HG03457 (cell line): Measurements from ENCODE around the gene DNAJC3.
"Not testable (repeated sequence)": the region's sequence is repeated elsewhere in the genome, so short reads cannot be mapped to it uniquely, and the experiment has no call there.

ENCODE experiments used
- ATAC-seq: cut with Tn5 transposase; IDR thresholded peaks from one replicate; pipeline ENCODE4 v1.9.1; 2021; ENCODE audit warnings: moderate number of reproducible peaks; ENCODE audit not compliant: unreplicated experiment

DNAJC3 gene

DNA sequence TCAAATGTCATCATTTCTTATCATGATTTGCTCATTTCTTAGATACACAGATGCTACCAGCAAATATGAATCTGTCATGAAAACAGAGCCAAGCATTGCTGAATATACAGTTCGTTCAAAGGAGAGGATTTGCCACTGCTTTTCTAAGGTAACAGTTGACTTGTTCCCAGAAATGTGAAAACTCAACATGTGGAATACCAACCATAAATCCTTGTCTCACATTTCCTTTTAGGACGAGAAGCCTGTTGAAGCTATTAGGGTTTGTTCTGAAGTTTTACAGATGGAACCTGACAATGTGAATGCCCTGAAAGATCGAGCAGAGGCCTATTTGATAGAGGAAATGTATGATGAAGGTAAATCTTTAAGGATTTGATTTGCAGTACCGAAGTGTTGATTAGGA lies 86.7 kb downstream of the DNAJC3 start:
- no peak for ATAC-seq

DNA sequence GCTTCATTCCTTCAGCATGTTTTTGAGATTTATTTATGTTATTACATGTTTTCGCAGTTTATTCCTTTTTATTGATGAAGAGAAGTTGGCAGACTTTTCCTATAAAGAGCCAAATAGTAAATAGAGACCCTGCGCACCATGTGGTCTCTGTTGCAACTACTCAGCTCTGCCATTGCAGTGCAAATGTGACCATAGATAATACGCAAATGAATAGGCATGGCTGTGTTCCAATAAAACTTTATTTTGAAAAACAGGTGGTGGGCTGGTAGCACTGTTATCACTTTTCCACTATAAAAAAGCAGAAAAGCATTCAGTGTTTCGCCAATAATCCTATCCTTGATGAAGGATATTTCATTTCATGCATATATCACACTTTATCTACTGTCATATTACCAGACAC lies 95.0 kb downstream of the DNAJC3 start:
- ATAC-seq: no peak

DNA sequence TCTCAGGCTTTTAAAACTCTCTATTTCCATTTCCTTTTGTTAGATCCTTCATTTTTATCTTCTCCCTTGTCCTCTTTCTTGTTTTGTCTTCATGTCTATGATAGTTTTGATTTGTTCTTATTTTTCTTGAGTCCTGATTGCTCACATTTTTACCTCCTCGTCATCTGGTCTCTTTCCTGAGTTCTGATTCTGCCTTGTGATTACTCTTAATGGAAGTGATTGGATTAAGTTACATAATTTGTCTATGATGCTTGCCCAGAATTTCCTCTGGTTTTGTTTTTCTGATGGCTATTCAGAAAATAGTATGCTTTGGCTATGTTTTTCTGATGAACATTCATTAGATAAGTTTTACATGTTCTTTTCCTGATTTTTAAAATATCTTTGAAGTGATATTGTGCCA lies 102.6 kb downstream of the DNAJC3 start:
- ATAC-seq: no peak

DNA sequence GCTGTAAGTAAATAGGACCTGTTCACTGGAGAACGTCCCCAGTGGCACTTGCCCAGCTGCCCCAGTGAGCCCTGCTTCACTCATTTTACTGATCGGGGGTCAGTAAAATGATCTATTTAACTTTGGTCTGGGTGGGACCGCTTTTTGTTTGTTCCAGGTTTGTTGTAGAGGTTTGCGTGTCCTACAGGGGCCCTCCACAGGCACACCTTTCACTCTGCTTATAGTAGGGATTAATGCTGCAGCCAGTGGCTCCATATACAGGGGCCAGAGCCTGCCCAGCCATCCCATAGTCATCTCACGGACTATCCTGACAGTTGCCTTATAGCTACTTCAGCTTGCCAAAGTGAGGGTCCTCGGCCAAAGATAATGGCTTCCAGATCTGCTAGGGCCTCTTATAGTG lies 104.1 kb downstream of the DNAJC3 start:
- no peak for ATAC-seq

DNA sequence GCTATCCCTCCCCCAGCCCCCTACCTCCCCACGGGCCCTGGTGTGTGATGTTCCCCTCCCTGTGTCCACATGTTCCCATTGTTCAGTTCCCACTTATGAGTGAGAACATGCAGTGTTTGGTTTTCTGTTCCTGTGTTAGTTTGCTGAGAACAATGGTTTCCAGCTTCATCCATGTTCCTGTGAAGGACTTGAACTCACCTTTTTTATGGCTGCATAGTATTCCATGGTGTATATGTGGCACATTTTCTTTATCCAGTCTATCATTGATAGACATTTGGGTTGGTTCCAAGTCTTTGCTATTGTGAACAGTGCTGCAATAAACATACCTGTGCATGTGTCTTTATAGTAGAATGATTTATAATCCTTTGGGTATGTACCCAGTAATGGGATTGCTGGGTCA lies 105.0 kb downstream of the DNAJC3 start:
- ATAC-seq: not testable (repeated sequence)

DNA sequence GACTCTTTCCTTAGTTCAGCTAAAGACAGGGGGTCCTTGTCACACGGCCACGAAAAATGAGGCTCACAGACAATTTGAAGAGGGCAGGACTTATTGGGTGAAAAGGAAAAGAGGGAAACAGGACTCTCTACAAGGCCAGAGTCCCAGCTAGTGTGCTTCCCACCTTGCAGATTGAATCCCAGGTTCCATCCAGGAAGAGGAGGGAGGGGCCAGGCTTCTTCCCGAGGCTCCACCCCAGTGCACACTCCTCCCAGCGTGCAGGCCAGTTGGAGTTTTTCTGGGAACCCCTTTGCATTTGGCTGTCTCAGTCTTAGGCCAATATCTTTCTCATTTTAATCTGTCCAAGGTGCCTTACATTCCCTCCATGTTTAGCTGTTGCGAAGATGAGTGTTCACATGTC lies 106.8 kb downstream of the DNAJC3 start:
- ATAC-seq: no peak

DNA sequence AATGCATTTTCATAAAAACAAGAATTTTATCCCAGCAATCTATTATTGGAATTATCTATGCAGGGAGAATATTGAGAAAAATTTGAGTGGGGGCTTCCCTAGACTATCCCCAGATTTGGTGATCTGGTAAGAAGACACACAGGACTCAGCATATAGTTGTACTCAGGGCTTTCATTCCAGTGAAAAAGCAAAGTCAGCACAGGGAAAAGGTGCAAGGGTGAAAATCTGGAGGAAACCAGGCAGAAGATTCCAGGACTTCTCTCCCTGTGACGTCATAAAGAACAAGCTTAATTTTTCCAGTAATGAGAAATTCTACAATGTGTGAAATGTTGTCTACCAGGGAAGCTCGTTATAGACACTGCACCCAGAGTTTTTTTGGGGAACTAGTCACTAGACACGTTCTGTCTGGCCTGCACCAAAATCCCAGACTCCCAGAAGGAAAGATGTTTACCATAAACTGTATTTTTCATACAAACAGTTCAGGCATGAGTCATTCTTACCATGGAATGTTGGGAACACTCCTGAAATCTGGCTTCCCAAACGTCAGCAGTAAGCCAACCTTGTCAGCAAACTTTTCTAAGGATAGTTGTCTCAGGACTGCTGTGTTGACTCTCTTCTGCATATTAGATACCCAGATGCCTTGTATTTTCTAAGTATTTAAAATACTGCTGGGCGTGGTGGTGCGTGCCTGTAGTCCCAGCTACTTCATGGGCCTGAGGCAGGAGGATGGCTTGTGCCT lies 107.4 kb downstream of the DNAJC3 start:
- no peak for ATAC-seq

DNA sequence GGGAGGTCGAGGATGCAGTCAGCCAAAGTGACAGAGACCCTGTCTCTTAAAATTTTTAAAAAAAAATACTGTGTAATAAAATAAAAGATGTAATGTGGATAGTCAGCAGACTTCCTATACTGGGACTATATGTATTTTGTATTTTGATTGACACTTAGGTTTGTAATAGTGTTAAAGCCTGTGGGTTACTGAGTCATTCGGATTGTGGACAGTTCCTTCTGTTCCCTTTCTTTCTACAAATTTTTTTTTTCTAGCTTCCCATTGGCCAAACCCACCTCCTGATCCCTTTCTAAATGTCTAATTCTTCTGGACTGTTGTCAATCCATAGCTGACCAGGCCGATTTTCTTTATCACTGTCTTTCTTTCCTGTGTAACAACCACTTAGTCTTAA lies 108.0 kb downstream of the DNAJC3 start:
- ATAC-seq: no peak

DNA sequence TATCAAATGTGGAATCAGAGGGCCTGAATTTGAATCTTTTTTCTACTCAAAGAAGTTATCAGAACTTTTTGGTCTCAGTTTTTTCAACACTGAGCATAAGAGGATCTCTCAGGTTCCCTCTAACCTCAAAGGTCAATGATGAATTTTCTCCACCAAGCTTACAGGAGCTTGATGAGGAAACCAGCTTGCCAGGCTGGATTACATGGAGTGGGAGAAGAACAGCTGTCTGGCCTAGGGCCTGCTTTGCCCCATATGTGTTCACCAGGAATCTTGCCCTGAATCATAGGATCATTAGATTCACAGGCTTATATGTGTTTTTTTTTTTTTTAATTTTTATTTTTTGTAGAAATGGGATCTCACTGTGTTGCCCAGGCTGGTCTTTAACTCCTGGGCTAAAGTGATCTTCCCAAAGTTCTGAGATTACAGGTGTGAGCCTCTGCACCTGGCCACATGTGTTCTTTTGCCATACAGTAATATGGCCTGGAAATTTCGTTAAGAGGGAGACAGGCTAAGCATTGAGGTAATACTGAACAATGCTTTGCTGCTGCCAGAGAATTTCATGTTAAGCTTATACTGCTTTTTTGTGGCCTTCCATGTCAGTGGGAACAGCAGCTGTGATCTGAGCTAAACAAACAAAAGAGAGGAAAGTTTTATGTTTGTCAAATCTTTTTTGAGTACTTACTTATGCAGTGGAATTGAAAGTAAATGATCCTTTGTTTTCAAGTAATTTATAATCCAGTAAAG lies 110.6 kb downstream of the DNAJC3 start:
- ATAC-seq: no peak

DNA sequence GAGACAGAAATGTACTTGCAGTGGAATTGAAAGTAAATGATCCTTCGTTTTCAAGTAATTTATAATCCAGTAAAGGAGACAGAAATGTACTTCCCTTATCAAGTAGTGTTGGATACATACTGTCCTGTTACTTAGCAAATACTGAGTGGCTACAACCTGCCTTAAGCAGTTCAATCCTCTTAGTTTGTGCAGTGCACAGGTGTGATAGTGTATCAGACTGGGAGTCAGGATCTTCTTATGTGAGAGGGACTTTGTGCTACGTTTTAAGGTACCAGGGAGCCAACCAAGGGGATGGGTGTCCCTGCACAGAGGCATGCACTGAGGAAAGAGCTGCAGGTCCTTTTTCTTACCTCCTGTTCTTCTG lies 111.1 kb downstream of the DNAJC3 start:
- ATAC-seq: no peak

DNA sequence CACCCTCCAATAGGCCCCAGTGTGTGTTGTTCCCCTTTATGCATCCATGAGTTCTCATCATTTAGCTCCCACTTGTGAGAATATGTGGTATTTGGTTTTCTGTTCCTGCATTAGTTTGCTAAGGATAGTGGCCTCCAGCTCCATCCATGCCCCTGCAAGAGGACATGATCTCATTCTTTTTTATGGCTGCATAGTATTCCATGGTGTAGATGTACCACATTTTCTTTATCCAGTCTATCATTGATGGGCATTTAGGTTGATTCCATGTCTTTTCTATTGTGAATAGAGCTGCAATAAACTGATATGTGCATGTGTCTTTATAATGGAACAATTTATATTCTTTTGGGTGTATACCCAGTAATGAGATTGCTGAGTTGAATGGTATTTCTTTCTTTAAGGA lies 112.4 kb downstream of the DNAJC3 start:
- ATAC-seq: not testable (repeated sequence)

DNA sequence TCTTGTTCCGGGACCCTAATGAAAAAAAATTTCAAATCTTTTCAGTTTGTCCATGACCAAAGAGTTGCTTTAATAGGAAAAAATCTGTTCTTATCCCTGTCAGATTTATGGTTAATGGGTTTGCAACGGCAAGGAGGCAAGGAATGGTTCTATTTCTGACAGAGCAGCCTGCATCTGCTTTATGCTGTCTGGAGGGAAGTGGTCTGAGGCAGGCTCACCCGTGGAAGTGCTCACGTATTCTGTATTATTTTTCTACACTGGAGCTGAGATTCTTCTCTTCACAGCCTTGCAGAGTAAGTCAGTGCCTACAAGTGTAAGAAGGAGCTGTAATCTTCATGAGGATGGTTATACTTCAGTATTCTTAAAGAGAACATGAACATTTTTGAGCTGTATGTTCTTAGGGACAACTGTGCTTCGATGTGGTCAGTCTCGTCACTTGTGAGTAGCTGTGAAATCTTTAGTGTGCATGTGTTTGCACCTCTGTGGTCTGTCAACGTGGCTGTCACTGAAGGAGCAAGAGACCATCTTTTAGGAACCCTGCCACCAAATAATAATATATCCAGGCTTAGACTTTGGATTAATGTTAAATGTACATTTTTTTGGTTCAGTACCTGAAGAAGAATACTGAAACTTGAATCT lies 114.3 kb downstream of the DNAJC3 start:
- no peak for ATAC-seq

DNA sequence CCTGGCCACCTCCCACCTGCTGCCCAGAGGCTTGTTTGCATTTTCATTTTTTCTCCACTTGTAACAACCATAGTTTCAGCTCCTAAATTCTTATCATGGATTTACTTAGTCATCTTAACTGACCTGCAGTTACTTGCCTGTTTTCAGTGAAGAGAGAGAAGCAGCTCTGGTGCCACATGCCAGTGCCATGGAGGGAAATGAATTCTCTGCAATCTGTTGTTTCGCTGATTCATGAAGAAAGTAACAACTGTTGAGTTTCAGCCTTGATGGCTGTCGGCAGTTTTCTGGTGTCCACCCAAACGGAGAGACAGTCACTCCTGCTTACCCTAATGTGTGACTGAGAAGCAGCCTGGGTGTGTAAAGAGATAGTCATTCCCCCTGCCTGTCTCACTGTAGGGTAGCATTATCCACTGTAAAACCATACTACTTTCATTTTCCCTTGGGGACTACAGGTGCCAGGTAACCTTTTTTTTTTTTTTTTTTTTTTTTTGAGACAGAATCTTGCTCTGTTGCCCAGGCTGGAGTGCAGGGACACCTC lies 116.1 kb downstream of the DNAJC3 start:
- no peak for ATAC-seq

DNA sequence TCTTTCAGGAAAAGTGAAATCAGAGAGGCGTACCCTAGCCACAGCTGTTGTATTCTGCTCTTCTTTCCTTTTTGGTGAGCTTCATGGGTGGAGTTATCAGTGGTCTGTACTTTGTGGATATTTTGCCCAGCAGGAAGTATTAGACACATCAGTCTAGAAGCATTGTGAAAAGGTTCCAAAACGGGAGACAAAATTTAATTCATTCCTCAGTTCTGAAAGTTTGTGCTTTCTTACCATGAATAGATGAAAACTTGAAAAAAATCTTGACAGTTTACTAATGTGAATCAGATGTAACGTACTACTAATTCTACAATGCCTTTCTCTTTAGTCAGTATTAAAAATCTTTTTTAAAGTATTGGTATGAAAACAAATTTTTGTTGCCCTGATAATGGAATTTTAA lies 116.8 kb downstream of the DNAJC3 start:
- no peak for ATAC-seq

DNA sequence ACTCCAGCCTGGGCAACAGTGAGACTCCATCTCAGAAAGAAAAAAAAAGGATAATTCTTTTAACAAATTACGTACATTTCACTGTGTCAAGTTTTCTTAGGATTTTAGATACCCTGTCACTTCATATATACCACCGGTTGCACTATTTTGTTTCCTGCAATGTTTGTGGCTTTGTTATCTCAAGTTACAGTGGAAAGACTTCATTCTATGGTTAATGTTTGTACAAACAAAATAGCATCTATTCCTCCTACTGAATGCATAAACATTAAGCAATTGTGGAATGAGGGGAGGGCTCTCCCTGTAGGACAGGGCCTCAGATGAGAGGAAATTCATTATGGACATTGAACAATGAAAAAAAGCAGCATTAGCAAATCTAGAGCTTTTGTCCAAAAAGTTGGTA lies 120.1 kb downstream of the DNAJC3 start:
- ATAC-seq: no peak

DNA sequence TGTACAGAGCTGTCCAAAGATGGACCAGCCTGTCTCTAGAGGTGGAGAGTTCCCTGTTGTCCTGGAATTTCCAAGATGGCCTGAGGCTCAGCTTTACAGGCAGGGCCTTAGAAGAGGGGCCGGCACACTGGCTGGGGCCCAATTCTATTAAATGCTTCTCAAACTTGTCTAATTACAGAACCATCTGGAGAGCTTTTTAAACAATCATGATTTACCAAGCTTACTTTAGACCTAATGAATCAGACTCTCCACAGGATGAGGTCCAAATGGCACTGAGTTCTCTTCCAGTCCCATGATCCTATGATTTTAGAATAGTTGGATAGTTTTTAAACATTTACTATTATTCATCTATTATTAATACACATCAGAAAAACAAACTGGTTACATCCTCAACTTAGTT lies 123.5 kb downstream of the DNAJC3 start:
- ATAC-seq: no peak

DNA sequence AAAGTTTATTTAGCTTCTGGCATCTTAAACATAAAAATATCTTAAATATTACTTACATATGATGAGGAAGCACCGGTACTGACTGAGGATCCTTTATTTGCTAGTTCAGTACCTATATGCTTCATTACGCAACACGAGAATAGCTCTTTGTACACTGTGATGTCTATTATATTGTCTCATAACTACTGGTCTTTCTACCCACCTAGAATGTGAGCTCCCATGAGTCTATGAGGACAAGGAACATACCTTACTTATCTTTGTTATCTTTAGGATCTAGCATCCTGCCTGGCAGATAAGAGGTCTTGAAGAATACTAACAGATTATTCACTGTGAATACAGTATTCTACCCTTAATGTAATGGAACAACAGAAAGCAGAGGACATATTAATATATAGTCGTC lies 124.9 kb downstream of the DNAJC3 start:
- no peak for ATAC-seq

DNA sequence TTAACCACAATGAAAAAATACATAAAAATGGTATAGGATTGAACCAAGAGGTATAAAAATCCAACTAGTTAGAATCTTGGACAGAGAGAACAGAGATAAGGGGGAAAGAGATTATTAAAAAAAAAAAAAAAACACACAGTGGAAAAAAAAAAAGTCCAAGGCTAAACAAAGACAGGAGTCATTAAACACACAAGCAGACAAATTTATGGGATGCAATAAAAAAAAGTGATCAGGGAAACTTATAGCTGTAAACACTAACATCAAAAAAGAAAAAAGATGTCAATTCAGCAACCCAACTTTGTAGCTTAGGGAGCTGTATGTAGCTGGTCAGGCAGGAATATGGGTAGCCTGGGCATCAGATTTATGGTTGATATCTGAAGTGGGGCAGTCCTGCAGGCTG lies 129.0 kb downstream of the DNAJC3 start:
- no peak for ATAC-seq

DNA sequence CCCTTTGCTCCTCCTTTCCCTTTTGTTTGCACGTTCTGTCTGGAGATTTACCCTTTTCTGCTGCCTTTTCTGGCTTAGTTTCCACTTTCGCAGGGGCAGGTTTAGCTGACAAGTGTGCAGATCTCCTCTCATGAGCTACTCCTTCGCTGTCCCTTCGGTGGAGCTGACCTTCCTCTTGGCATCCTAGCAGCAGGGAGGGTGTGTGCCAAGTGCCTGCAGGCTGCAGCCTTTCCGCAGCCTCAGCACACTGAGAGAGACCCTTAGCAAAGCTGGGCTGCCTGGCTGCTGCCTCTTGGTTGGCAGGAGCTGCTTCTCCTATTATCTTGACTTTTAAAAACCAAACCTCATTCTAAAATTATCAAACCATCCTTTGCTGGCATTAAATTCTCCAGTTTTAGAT lies 132.5 kb downstream of the DNAJC3 start:
- no peak for ATAC-seq

DNA sequence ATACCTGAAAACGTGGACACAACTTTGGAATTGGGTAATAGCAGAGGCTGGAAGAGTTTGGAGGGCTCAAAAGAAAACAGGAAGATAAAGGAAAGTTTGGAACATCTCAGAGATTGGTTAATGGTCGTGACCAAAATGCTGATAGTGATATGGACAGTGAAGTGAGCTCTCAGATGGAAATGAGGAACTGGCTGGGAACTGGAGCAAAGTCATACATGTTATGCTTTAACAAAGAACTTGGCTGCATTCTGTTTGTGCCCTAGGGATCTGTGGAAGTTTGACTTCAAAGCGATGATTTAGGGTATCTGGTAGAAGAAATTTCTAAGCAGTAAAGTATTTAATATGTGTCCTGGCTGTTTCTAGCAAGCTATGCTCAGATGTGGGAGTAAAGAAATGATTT lies 136.2 kb downstream of the DNAJC3 start:
- ATAC-seq: no peak

DNA sequence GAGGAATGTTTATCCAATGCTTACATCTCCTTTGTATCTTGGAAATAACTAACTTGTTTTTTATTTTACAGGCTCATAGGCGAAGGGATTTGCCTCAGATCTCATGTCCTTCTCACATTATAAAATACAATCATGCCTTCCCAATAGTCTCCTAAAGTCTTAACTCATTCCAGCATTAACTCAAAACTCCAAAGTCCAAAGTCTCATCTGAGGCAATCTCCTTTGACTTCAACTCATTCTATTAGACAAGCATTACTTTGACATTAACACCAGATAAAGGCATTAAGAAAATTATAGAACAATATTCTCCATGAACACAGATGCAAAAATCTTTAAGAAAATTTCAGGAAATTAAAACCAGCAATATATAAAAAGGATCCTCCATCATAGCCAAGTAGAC lies 137.6 kb downstream of the DNAJC3 start:
- ATAC-seq: no peak

DNA sequence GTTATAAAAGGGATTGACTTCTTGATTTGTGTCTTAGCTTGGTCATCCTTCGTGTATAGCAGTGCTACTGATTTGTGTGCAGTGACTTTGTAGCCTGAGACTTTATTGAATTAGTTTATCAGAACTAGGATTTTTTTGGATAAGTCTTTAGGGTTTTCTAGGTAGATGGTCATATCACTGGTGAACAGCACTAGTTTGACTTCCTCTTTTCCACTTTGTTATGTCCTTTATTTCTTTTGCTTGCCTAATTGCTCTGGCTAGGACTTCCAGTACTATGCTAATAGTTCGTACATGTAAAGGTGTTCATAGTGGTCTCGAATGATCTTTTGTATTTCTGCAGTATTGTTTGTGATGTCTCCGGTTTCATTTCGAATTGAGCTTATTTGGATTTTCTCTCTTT lies 145.4 kb downstream of the DNAJC3 start:
- ATAC-seq: no peak
